ENCODE results near the gene WDR45B. TPM values are rescaled to one million over a fixed set of nuclear protein-coding genes. Genes with fewer than 3 reads are reported as not detected.

Gene WDR45B
- polyA plus RNA-seq, 1 experiment, result 105 TPM

- CTCF ChIA-PET, result no interaction called here
- DNase-seq (ENCODE audit: low read depth, low spot score), result no peak
- no peak overlapping the region for H3K4me3 ChIP-seq (ENCODE audit: low read depth, low read length)
- no peak for TF ChIP-seq CTCF (IDR thresholded peaks at IDR 0.05; ENCODE audit: low read depth, low read length)
- H3K27ac ChIP-seq (ENCODE audit: low read depth, low read length), result no peak overlapping the region
- no peaks in the 10 kb centered on the region for H3K9me3 ChIP-seq (ENCODE audit: control insufficient read depth, insufficient read depth, low read length)
- H3K27me3 ChIP-seq (ENCODE audit: control insufficient read depth, insufficient read depth, low read length), result no peaks in the 10 kb centered on the region
- POLR2A ChIA-PET, result interaction anchor here (0.6 kb wide), 1 partner anchor 52 kb away, joined by 7 read pairs; no protein-coding TSS in a partner anchor
These were observed 2.5 kb upstream of the WDR45B start for GRCh38 chr17:82650723-82651122.

DNA sequence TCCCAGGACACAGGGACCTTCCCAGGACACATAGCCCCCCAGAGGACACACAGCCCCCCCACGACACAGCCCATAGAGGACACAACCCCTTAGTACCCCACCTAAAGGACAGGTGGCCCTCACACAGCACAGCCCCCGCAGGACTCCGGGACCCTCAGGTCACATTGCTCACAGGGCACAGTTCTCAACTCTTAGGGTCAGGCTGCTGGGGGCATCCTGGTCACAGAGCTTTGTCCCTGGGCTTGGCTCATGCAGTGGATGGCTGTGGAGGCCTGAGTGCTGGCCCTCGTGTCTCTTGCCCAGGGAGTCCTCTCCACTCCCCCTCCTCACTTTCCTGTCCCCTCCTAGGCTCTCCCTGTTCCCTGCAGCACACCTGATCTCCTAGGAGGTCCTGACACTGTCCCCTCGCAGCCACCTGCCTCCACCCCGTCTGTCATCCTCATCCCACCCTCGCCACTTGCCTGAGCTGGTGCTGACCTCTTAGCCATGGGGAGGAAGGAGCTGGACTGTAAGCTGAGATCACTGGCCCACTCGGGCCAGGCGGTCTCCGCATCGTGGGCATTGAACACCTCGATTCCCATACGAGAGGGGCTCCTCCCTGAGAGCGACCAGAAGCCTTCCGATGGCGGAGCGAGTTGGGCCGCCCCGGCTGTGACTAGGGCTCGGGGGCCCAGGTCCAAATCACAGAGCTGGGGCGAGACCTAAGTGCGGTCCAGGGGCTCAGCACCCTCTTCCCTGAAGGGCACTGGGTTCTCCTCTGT lies 1.4 kb upstream of the WDR45B start:
- H3K4me3 ChIP-seq (ENCODE audit: low read depth, low read length), result no peak overlapping the region
- no peaks in the 10 kb centered on the region for H3K27me3 ChIP-seq (ENCODE audit: control insufficient read depth, insufficient read depth, low read length)
- H3K27ac ChIP-seq (ENCODE audit: low read depth, low read length), result no peak overlapping the region
- no peak for TF ChIP-seq CTCF (IDR thresholded peaks at IDR 0.05; ENCODE audit: low read depth, low read length)
- no peak for DNase-seq (ENCODE audit: low read depth, low spot score)
- ChIA-PET CTCF (interaction anchor here (0.6 kb wide), 1 partner anchor 505 kb away, joined by 4 read pairs; no protein-coding TSS in a partner anchor), POLR2A (no interaction called here)
- no peaks in the 10 kb centered on the region for H3K9me3 ChIP-seq (ENCODE audit: control insufficient read depth, insufficient read depth, low read length)

DNA sequence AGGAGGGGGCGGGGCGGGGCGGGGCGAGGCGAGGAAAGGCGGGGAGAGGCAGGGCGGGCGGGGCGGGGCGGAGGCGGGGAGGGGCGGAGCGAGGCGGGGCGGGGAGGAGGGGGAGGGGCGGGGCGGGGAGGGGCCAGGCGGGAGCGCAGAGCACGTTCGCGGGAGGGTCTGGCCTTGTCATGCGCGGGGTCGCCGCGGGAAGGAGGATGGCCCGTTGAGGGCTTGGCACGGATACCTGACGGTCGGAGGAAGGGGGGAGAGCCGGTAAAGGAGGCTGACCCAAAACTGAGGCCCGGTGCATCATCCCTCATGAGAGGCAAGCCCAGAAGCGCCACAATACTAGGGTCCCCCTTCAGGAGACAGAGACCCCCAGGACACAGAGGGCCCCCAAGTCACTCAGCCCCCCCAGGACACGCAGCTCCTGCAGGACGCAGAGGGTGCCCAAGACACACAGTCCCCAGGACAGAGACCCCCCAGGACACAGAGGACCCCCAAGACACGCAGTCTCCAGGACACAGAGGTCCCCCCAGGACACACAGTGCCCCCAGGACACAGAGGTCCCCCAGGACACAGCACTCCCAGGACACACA lies 593 bp upstream of the WDR45B start:
- H3K27me3 ChIP-seq (ENCODE audit: control insufficient read depth, insufficient read depth, low read length), result no peaks in the 10 kb centered on the region
- DNase-seq (ENCODE audit: low read depth, low spot score), result no peak
- TF ChIP-seq CTCF (IDR thresholded peaks at IDR 0.05; ENCODE audit: low read depth, low read length), result no peak
- CTCF ChIA-PET, result interaction anchor here (0.6 kb wide), 1 partner anchor 504 kb away, joined by 4 read pairs; no protein-coding TSS in a partner anchor
- H3K9me3 ChIP-seq (ENCODE audit: control insufficient read depth, insufficient read depth, low read length), result no peaks in the 10 kb centered on the region
- peak overlapping the region; percentile 75 for H3K27ac ChIP-seq (ENCODE audit: low read depth, low read length)
- H3K4me3 ChIP-seq (ENCODE audit: low read depth, low read length), result peak overlapping the region; percentile 68
- POLR2A ChIA-PET, result no interaction called here

DNA sequence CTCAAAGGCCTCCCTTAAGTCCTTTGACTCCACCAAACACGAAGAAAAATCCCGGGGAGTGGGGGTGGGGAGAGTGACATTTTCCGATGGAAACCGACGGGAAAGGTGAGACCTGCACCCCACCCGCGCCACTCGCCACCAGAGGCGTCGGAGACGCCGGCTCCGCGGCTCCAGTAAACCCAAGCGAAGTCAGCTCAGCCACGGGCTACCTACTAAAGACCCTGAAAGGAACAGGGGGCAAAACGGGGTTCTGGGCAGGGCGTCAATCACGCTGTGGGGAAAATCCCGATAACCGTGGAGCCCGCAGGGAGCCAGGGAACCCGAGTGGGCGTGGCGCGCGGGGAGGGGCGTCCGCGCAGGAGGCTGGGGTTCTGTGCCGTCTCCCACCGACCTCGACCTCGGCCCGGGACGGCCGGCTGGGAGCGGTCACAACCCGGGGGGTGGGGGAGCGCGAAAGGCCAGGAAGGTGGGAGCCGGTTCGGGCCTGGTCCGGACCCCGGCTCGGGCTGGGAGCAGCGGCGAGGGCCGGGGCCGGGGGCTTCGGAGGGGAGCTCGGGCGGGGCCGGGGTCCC lies 565 bp downstream of the WDR45B start:
- no peaks in the 10 kb centered on the region for H3K27me3 ChIP-seq (ENCODE audit: control insufficient read depth, insufficient read depth, low read length)
- no peaks in the 10 kb centered on the region for H3K9me3 ChIP-seq (ENCODE audit: control insufficient read depth, insufficient read depth, low read length)
- peak overlapping the region; percentile 89 for H3K27ac ChIP-seq (ENCODE audit: low read depth, low read length)
- CTCF ChIA-PET, result no interaction called here
- no peak for DNase-seq (ENCODE audit: low read depth, low spot score)
- peak overlapping the region; percentile 89 for H3K4me3 ChIP-seq (ENCODE audit: low read depth, low read length)
- peak; percentile 16; the same call in 1 of the 2 replicates for TF ChIP-seq CTCF (IDR thresholded peaks at IDR 0.05; ENCODE audit: low read depth, low read length)
- POLR2A ChIA-PET, result no interaction called here

GRCh38 chr17:82645516-82645915 lies 2.7 kb downstream of the WDR45B start:
- Histone ChIP-seq H3K4me3 (ENCODE audit: low read depth, low read length) (no peak overlapping the region), H3K27me3 (ENCODE audit: control insufficient read depth, insufficient read depth, low read length) (no peaks in the 10 kb centered on the region), H3K27ac (ENCODE audit: low read depth, low read length) (no peak overlapping the region), H3K9me3 (ENCODE audit: control insufficient read depth, insufficient read depth, low read length) (no peaks in the 10 kb centered on the region)
- no peak for DNase-seq (ENCODE audit: low read depth, low spot score)
- CTCF ChIA-PET, result no interaction called here
- no peak for TF ChIP-seq CTCF (IDR thresholded peaks at IDR 0.05; ENCODE audit: low read depth, low read length)
- POLR2A ChIA-PET, result no interaction called here

All from AG04450 (cell line).